H1 (cell line): Measurements from ENCODE around the gene DENND4B. TPM values are rescaled to one million over a fixed set of nuclear protein-coding genes. Genes with fewer than 3 reads are reported as not detected.

Source experiments
- CTCF ChIA-PET: fragments of 300-600 bp; sonication (Branson Sonifier 250); formaldehyde crosslinking; loops from one replicate; lab custom pipeline; 2021; ENCODE audit not compliant: partially characterized antibody; lab: Charles Lee
- POLR2A ChIA-PET: fragments of 300-600 bp; sonication (Branson Sonifier 250); formaldehyde crosslinking; loops from one replicate; lab custom pipeline; 2021; ENCODE audit warnings: inconsistent platforms; ENCODE audit not compliant: partially characterized antibody; lab: Charles Lee
- DNase-seq, 2 experiments: peaks; one replicate each; pipeline versions ENCODE4 v3.0.0 to v3.0.0-alpha.2; 2010 to 2022; ENCODE audit warnings: low spot score in 2 of 2, low read depth in 1 of 2, mixed read lengths in 1 of 2
- FAIRE-seq: peaks from 2 replicates; lab custom pipeline; 2011; peaks lifted over from hg19 to GRCh38; lab: Jason Lieb, UNC
- H2AFZ ChIP-seq: 2 replicates; pipeline ENCODE4 v1.8.1; 2012; ENCODE audit warnings: low read length, inconsistent platforms
- H2AK5ac ChIP-seq: 2 replicates; pipeline ENCODE4 v1.6.1; 2013; ENCODE audit warnings: low read depth, low read length
- H2BK120ac ChIP-seq: replicated peaks from 2 replicates; pipeline ENCODE3; 2013; ENCODE audit warnings: low read depth, low read length, inconsistent platforms
- H2BK12ac ChIP-seq: 2 replicates; pipeline ENCODE4 v1.6.1; 2013; ENCODE audit warnings: low read depth, low read length
- H2BK15ac ChIP-seq: 2 replicates; pipeline ENCODE4 v1.6.1; 2013; ENCODE audit warnings: low read length
- H2BK20ac ChIP-seq: 2 replicates; pipeline ENCODE4 v1.6.1; 2013; ENCODE audit warnings: low read length
- H2BK5ac ChIP-seq: 2 replicates; pipeline ENCODE4 v1.6.1; 2013; ENCODE audit warnings: low read depth, low read length
- H3K14ac ChIP-seq: 2 replicates; pipeline ENCODE4 v1.6.1; 2013; ENCODE audit warnings: inconsistent platforms; ENCODE audit not compliant: insufficient read length
- H3K18ac ChIP-seq: 2 replicates; pipeline ENCODE4 v1.6.1; 2013; ENCODE audit warnings: low read length; ENCODE audit errors: extremely low read depth
- H3K23ac ChIP-seq: 2 replicates; pipeline ENCODE4 v1.6.1; 2013; ENCODE audit warnings: inconsistent platforms; ENCODE audit not compliant: insufficient read length
- H3K23me2 ChIP-seq: 2 replicates; pipeline ENCODE4 v1.6.1; 2013; ENCODE audit warnings: low read depth, low read length
- H3K27ac ChIP-seq: 2 replicates; pipeline ENCODE4 v1.6.1; 2011; ENCODE audit warnings: low read depth, low read length, inconsistent platforms
- H3K27me3 ChIP-seq, 4 experiments: replicated peaks in 1 of 4; 1 replicate in 1 of 4; 2 replicates in 3 of 4; pipeline versions ENCODE4 v1.6.1 to v1.8.1; 2011 to 2013; ENCODE audit warnings: low read length in 3 of 4, mild to moderate bottlenecking in 3 of 4, inconsistent platforms in 2 of 4, mixed read lengths in 2 of 4, moderate library complexity in 1 of 4; ENCODE audit not compliant: control insufficient read depth in 3 of 4, insufficient read depth in 3 of 4; ENCODE audit errors: extremely low read depth in 1 of 4
- H3K36me3 ChIP-seq, 4 experiments: 2 replicates each; pipeline versions ENCODE4 v1.6.1 to v1.8.1; 2011 to 2013; ENCODE audit warnings: mild to moderate bottlenecking in 4 of 4, low read length in 3 of 4, moderate library complexity in 2 of 4, control low read depth in 1 of 4, inconsistent platforms in 1 of 4; ENCODE audit not compliant: insufficient read depth in 4 of 4, control insufficient read depth in 2 of 4
- H3K4ac ChIP-seq: replicated peaks from 2 replicates; pipeline ENCODE3; 2013; ENCODE audit warnings: low read length, low read depth, mixed read lengths, inconsistent platforms; ENCODE audit not compliant: insufficient read length
- H3K4me1 ChIP-seq, 4 experiments: replicated peaks in 1 of 4; 1 replicate in 1 of 4; 2 replicates in 3 of 4; pipeline versions ENCODE4 v1.6.1 to v1.8.1; 2011 to 2013; ENCODE audit warnings: low read length in 3 of 4, inconsistent platforms in 2 of 4, mixed read lengths in 1 of 4; ENCODE audit not compliant: insufficient read depth in 4 of 4, control insufficient read depth in 3 of 4
- H3K4me2 ChIP-seq, 2 experiments: 2 replicates each; pipeline versions ENCODE4 v1.6.1 to v1.8.1; 2011 to 2013; ENCODE audit warnings: low read depth in 2 of 2, low read length in 2 of 2, control low read depth in 1 of 2, inconsistent platforms in 1 of 2, mild to moderate bottlenecking in 1 of 2; ENCODE audit not compliant: insufficient read depth in 1 of 2
- H3K4me3 ChIP-seq, 4 experiments: fragments of 200-600, 300-600 bp in 1 of 4; sonication (generic), shearing (Covaris generic), sonication (Bioruptor Twin) in 1 of 4; 2 replicates each; pipeline versions ENCODE4 v1.5.1 to v1.8.1; 2011 to 2016; ENCODE audit warnings: low read length in 4 of 4, low read depth in 3 of 4, control low read depth in 2 of 4, inconsistent platforms in 2 of 4, mild to moderate bottlenecking in 2 of 4, mixed read lengths in 1 of 4, moderate library complexity in 1 of 4; ENCODE audit not compliant: insufficient read depth in 2 of 4; ENCODE audit errors: extremely low read depth in 1 of 4
- H3K56ac ChIP-seq: replicated peaks from 2 replicates; pipeline ENCODE3; 2013; ENCODE audit warnings: low read depth, mild to moderate bottlenecking, mixed read lengths, low read length, inconsistent platforms; ENCODE audit not compliant: insufficient read length
- H3K79me1 ChIP-seq: 2 replicates; pipeline ENCODE4 v1.6.1; 2013; ENCODE audit warnings: low read depth, low read length, control low read depth
- H3K79me2 ChIP-seq, 2 experiments: 2 replicates each; pipeline versions ENCODE4 v1.6.1 to v1.8.1; 2012 to 2013; ENCODE audit warnings: low read length in 2 of 2, mild to moderate bottlenecking in 2 of 2, inconsistent platforms in 1 of 2; ENCODE audit not compliant: insufficient read depth in 2 of 2, control insufficient read depth in 1 of 2
- H3K9ac ChIP-seq, 4 experiments: replicated peaks in 1 of 4; 1 replicate in 1 of 4; 2 replicates in 3 of 4; pipeline versions ENCODE4 v1.6.1 to v1.8.1; 2011 to 2013; ENCODE audit warnings: low read depth in 3 of 4, low read length in 3 of 4, control low read depth in 2 of 4, mild to moderate bottlenecking in 2 of 4, moderate library complexity in 2 of 4, inconsistent platforms in 1 of 4; ENCODE audit errors: extremely low read depth in 1 of 4
- H3K9me3 ChIP-seq, 2 experiments: 2 replicates each; pipeline versions ENCODE4 v1.6.1 to v1.8.1; 2012 to 2013; ENCODE audit warnings: mild to moderate bottlenecking in 2 of 2, moderate library complexity in 2 of 2, control low read depth in 1 of 2, inconsistent platforms in 1 of 2, low read depth in 1 of 2, low read length in 1 of 2, mixed read lengths in 1 of 2; ENCODE audit not compliant: insufficient read depth in 2 of 2
- H4K20me1 ChIP-seq, 2 experiments: replicated peaks in 1 of 2; 2 replicates each; pipeline versions ENCODE3 to v1.8.1; 2011 to 2013; ENCODE audit warnings: inconsistent platforms in 2 of 2, low read length in 2 of 2, mild to moderate bottlenecking in 1 of 2; ENCODE audit not compliant: insufficient read depth in 2 of 2, control insufficient read depth in 1 of 2
- H4K5ac ChIP-seq: 2 replicates; pipeline ENCODE4 v1.6.1; 2013; ENCODE audit warnings: low read length, low read depth, mixed read lengths, inconsistent platforms; ENCODE audit not compliant: insufficient read length
- H4K8ac ChIP-seq: 2 replicates; pipeline ENCODE4 v1.8.0; 2013; ENCODE audit warnings: mild to moderate bottlenecking, moderate library complexity, low read length, inconsistent platforms; ENCODE audit not compliant: insufficient read depth; ENCODE audit errors: extremely low read depth
- H4K91ac ChIP-seq: replicated peaks from 2 replicates; pipeline ENCODE3; 2013; ENCODE audit warnings: low read length, mixed read lengths, inconsistent platforms; ENCODE audit not compliant: insufficient read length
- CHD1 ChIP-seq: IDR thresholded peaks from 2 replicates; pipeline ENCODE4 v1.6.1; 2012; ENCODE audit warnings: low read depth, low read length, improper control_type of control experiment
- JUN ChIP-seq: IDR thresholded peaks from 2 replicates; pipeline ENCODE4 v1.6.1; 2011; ENCODE audit warnings: low read depth, mild to moderate bottlenecking, improper control_type of control experiment, low read length
- RBBP5 ChIP-seq: IDR thresholded peaks from 2 replicates; pipeline ENCODE4 v1.7.1; 2012; ENCODE audit warnings: low read depth, mild to moderate bottlenecking, inconsistent platforms, low read length, moderate library complexity, borderline replicate concordance
- RNF2 ChIP-seq: fragments of 200-900, 300-1000 bp; sonication (generic); IDR thresholded peaks from 2 replicates; pipeline ENCODE4 v1.7.1; 2016; ENCODE audit warnings: borderline replicate concordance, low read depth, mild to moderate bottlenecking, antibody characterized with exemption, low read length; ENCODE audit not compliant: poor library complexity, severe bottlenecking; ENCODE audit errors: missing control alignments
- WGBS, 2 experiments: shearing (Covaris generic) in 1 of 2; methylation state at CpG; one replicate each; pipeline versions ENCODE4 v1.1.6 to v1.1.7; 2013 to 2015; ENCODE audit warnings: low lambda C conversion rate in 2 of 2, mixed read lengths in 2 of 2, inconsistent platforms in 1 of 2, low coverage in 1 of 2, missing lambda C conversion rate in 1 of 2; ENCODE audit not compliant: insufficient replicate concordance in 2 of 2, insufficient coverage in 1 of 2, insufficient read length in 1 of 2; ENCODE audit errors: extremely low coverage in 1 of 2, missing lambda C conversion rate in 1 of 2; 5-methylcytosine and 5-hydroxymethylcytosine counted together
- polyA plus RNA-seq, 7 experiments: library from polyadenylated mRNA; depleted of rRNA in 3 of 7; stranded (reverse) in 5 of 7; unstranded in 2 of 7; fragments of >200 nt in 5 of 7; fragments of 200-250 nt in 2 of 7; gene quantifications; 1 replicate in 5 of 7; 2 replicates in 1 of 7; 4 replicates in 1 of 7; pipeline versions ENCODE4 v1.2.1 to v1.2.3, GENCODE V29; 2011 to 2013; ENCODE audit warnings: missing spikeins in 2 of 7, mixed read lengths in 2 of 7
- total RNA-seq: library from RNA; stranded (reverse); fragmentation: NEBNext Ultra II Directional; extraction: Animal tissue kit (Norgen Biotek cat#: 25700); gene quantifications from 2 replicates; pipeline ENCODE4 v1.2.1, GENCODE V29; 2021
- TF ChIP-seq, protein P1 (sequence below), 3 experiments: IDR thresholded peaks; 1 replicate in 2 of 3; 2 replicates in 1 of 3; pipeline versions ENCODE4 v1.5.1 to v1.6.1; 2011; ENCODE audit warnings: low read length in 3 of 3, mild to moderate bottlenecking in 3 of 3, inconsistent platforms in 2 of 3, low read depth in 1 of 3, moderate library complexity in 1 of 3; ENCODE audit not compliant: insufficient read depth in 1 of 3; ENCODE audit errors: control extremely low read depth in 1 of 3
- TF ChIP-seq, protein P2 (sequence below): IDR thresholded peaks from 2 replicates; pipeline ENCODE4 v1.6.1; 2011; ENCODE audit warnings: low read depth, mild to moderate bottlenecking, low read length; ENCODE audit not compliant: insufficient read depth

Gene DENND4B
- total and polyA plus RNA-seq, 2 of the 8 experiments (the other 6 are each of a cell fraction or from before 2014, with no cell fraction given), result 45.6 to 61.1 TPM

DNA sequence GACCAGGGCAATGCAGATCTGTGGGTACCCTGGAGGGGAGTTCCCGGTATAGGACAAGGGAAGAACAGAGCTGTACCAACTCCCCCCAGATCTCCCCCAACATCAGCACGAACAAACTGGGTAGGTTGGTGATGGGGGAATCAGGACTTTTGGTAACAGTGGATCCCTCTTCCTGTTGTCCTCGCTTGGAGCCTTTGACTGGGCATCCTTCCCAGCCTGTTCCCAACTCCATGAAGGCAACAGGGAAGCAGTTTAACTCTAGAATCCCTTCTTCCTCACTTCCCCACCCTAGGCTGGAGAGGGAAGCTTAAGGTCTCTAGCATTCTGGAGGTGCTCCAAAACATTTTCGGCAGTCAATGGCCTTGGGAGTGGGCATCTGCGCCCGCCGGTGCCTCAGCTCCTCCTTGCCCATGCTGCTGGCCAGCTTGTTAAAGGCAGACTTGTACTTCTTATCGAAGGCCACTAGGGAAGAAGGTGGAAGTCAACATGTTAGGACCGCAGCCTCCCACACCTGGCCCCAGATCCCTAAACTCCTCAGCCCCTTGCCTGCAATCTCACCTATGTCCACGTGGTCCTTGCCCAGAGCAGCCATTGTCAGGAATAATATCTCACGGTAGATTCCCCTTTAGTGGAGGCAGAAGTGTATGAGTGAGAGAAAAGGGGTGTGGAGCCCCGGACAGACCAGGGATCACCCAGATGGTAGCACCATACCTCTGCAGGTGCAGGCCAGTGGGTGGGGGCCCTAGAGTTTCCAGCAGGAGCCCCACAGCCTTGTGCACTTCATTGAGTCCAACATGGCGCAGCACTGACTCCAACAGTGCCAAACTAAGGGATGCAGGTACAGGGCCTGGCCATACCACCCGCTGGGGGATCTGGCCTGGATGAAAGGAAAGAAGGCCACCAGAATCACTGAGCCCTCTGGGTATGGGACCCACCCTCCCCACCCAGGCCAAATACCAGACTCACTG is 16.3 kb downstream of the DENND4B start:
- H3K27ac ChIP-seq, result no peak overlapping the region
- no peak overlapping the region for H4K5ac ChIP-seq
- H3K4ac ChIP-seq, result no peak overlapping the region
- no peak overlapping the region for H3K23ac ChIP-seq
- no peak overlapping the region for H2AK5ac ChIP-seq
- peaks cover 0 to 5% of the 10 kb centered on the region in 2 experiments for H4K20me1 ChIP-seq
- no peak overlapping the region for H3K14ac ChIP-seq
- H3K23me2 ChIP-seq, result no peaks in the 10 kb centered on the region; the same call in 1 of the 2 replicates
- H3K56ac ChIP-seq, result no peak overlapping the region
- no peak overlapping the region for H2BK15ac ChIP-seq
- CTCF ChIA-PET, result interaction anchor here (0.7 to 2.8 kb wide), 16 partner anchors 9 to 133 kb away, joined by 3 to 14 read pairs (median 4); partner anchors contain the start of genes DENND4B and RPS27
- POLR2A ChIA-PET, result interaction anchor here (0.9 to 5.1 kb wide), 14 partner anchors 9 to 264 kb away, joined by 3 to 60 read pairs (median 5); partner anchors contain the start of genes CRTC2, DENND4B, RPS27 and SLC39A1
- FAIRE-seq (no peak), DNase-seq (no peak)
- no peaks in the 10 kb centered on the region for H3K27me3 ChIP-seq
- H3K4me2 ChIP-seq, result no peak overlapping the region
- no peak overlapping the region for H3K9ac ChIP-seq
- H3K4me3 ChIP-seq, result no peak overlapping the region
- no peak overlapping the region for H3K18ac ChIP-seq
- no peak overlapping the region for H4K91ac ChIP-seq
- H3K79me1 ChIP-seq, result no peaks in the 10 kb centered on the region
- 90% methylated on average over 14 of the region's 14 CpGs; no CpG with 5 or more reads in 1 of the 2 experiments for WGBS, 2 experiments
- no peaks in the 10 kb centered on the region for H3K79me2 ChIP-seq
- no peaks in the 10 kb centered on the region for H3K4me1 ChIP-seq
- H4K8ac ChIP-seq, result no peak overlapping the region
- H2BK5ac ChIP-seq, result no peak overlapping the region
- H2BK20ac ChIP-seq, result no peak overlapping the region
- H3K36me3 ChIP-seq, result peaks cover 3 to 31% (median 23%) of the 10 kb centered on the region in 4 experiments
- H2BK120ac ChIP-seq, result no peak overlapping the region
- H2AFZ ChIP-seq, result no peak overlapping the region
- H3K9me3 ChIP-seq, result no peaks in the 10 kb centered on the region
- no peak overlapping the region for H2BK12ac ChIP-seq
- TF ChIP-seq, protein P1, sequence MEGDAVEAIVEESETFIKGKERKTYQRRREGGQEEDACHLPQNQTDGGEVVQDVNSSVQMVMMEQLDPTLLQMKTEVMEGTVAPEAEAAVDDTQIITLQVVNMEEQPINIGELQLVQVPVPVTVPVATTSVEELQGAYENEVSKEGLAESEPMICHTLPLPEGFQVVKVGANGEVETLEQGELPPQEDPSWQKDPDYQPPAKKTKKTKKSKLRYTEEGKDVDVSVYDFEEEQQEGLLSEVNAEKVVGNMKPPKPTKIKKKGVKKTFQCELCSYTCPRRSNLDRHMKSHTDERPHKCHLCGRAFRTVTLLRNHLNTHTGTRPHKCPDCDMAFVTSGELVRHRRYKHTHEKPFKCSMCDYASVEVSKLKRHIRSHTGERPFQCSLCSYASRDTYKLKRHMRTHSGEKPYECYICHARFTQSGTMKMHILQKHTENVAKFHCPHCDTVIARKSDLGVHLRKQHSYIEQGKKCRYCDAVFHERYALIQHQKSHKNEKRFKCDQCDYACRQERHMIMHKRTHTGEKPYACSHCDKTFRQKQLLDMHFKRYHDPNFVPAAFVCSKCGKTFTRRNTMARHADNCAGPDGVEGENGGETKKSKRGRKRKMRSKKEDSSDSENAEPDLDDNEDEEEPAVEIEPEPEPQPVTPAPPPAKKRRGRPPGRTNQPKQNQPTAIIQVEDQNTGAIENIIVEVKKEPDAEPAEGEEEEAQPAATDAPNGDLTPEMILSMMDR (IDR thresholded peaks at IDR 0.05; ENCODE audit: control extremely low read depth in 1 of 3, insufficient read depth in 1 of 3, low read depth in 1 of 3, low read length in 3 of 3), result peak in 2 of 3 experiments; percentile 11 to 27; a peak in 1 of 4 replicates
- TF ChIP-seq, protein P2, sequence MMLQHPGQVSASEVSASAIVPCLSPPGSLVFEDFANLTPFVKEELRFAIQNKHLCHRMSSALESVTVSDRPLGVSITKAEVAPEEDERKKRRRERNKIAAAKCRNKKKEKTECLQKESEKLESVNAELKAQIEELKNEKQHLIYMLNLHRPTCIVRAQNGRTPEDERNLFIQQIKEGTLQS, result no peak
- TF ChIP-seq RBBP5, result no peak
- no peak for TF ChIP-seq JUN
- no peak for TF ChIP-seq RNF2
- no peak for TF ChIP-seq CHD1
